Stimulated activated CD4-positive, alpha-beta T cell treated with anti-CD3 and anti-CD28 coated beads, Interleukin-4, amount 100 ng/mL, for 1 hour (primary cell): ENCODE measurements around the gene SLC12A8.
"Not testable (repeated sequence)": the region's sequence is repeated elsewhere in the genome, so short reads cannot be mapped to it uniquely, and the experiment has no call there.

ENCODE experiments used
- DNase-seq: peaks from one replicate; pipeline ENCODE4 v3.0.0-alpha.2; 2020

SLC12A8 gene

DNA sequence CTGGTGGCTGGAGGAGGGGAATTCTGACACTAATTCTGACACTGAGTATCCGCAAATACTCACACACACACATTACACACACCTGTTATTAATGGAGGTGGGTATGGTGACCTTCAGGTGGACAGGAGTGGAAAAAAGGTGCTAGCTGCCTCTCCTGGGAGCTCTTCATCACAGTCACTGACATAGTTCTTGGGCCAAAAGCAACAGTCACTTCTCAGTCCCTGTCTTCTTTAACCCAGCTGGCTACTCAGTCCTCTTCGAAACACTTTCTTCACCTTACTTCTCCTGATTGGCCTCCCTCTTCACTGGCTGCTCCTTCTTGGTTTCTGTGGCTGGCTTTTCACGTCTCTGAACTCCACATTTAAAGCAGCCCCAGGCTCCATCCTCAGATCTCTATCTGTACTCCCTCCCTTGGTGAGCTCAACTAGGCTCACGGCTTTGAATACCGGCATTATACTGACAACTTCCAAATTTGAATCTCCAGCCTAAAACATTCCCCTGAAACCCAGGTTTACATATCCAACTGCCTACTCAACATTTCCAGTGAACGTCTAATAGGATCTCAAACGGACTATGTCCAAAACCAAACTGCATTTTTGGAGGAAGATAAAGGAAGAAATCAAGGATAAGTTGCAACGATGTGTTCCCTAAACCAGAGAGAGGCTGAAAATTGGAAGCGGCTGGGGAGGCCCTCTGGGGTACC is 103.6 kb downstream of the SLC12A8 start:
- no peak for DNase-seq

- DNase-seq: no peak
Measured at GRCh38 chr3:125107861-125108567, 104.5 kb downstream of the SLC12A8 start.

DNA sequence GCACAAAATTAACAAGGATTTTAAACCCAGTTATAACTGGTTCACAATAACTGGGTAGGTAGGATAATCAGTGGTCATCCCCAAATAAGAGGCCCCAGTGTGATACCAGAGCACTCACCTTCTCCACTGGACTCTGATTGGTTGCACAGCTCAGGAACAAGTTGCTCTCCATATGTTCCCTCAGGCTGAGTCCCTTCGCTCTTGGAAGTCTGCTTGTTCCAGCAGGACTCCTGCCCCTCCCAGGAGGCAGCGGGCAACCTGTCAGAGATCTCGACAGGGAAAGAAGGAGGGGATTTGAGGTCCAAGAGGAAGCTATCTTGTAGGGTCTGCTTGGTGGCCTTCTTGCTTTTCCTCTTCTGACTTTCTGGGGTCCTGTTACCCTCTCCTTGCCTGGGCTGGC is 105.2 kb downstream of the SLC12A8 start:
- no peak for DNase-seq

GRCh38 chr3:125105116-125105515 is 107.4 kb downstream of the SLC12A8 start:
- DNase-seq: no peak

- DNase-seq: no peak
Measured at GRCh38 chr3:125104639-125105038, 107.9 kb downstream of the SLC12A8 start.

GRCh38 chr3:125103406-125103805 is 109.1 kb downstream of the SLC12A8 start:
- DNase-seq: no peak

DNA sequence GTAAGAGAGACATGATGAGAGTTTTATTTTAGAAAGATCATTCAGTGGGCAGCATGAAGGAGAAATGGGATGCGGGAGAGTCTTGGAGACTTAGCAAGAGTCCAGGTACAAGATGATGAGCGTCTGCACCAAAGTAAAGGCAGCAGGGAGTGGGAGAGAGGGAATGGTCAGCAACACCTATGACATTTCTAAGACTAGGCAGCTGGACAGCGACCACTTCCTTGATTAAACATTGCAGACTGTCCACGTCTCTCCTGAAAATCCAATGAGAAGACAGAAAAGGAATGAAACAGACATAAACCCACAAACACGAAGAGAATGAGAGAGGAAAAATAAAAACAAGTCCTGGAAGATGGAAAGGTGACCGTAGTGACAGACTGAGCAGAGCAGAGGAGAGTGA is 110.1 kb downstream of the SLC12A8 start:
- DNase-seq: no peak

DNA sequence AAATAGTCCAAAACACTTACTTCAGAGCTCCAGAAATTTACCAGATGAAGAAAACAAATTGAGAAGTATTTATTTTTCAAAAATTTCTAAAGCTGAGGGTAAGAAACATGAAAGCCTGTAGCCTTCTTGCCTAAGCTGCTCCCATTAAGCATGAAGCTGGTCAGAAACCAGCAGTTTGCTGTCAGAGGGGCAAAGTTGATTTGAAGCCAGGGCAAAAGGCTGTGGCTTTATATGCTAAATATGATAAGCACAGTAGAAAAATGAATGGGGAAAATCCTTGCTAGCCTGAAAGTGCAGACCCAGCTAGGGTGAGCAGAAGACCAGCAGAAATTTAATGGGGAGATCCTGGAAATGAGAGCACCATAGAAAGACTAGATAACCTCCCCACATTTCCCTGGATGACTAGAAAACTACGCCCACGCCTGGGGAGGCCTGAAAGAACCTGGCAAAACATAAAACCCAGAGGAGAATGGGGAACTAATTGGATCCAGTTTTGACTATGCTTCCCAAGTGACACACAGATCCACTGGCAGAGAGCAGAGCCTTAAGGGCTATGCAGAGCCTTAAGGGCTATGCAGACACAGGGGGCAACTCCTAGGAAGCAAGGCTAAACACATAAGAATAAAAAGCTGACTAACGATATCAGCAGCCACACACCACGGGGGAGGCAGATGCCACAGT is 113.8 kb downstream of the SLC12A8 start:
- no peak for DNase-seq

- no peak for DNase-seq
Measured at GRCh38 chr3:125090649-125091048, 121.9 kb downstream of the SLC12A8 start.

DNA sequence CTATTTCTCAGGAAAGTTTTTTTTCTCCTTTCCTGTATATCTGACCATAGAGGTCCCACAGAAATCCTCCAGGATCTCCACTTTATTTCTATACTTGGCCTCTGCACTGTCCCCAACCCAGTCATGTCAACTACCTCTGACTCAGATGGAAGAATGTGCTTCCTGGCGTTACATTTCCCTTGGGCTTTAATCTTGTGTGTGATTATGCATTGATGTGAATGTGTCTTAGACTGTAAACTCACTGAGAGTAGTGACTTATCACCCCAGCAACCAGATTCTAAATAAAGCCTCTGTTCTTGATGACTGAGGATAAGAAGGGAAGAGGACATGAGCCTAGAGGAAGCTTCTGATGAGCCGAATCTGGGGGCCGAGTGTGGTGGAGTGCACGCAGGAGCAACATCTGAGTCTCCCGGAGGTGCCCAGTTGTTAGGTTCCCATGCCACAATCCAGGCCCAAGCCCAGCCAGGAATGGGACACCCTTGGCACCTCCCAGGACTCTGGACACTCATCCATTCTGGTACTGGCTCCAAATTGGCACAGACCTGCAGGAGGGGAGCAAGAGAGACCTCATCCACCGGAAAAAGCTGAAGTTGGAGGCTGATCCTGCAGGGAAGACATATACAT is 124.7 kb downstream of the SLC12A8 start:
- no peak for DNase-seq

- no peak for DNase-seq
Measured at GRCh38 chr3:125085166-125085565, 127.4 kb downstream of the SLC12A8 start.

- no peak for DNase-seq
Measured at GRCh38 chr3:125083776-125084175, 128.8 kb downstream of the SLC12A8 start.

- not testable (repeated sequence) for DNase-seq
Measured at GRCh38 chr3:125082339-125082738, 130.2 kb downstream of the SLC12A8 start.

- no peak for DNase-seq
Measured at GRCh38 chr3:125080077-125080476, 132.5 kb downstream of the SLC12A8 start.

- no peak for DNase-seq
Measured at GRCh38 chr3:125079675-125080045, 132.9 kb downstream of the SLC12A8 start.

- DNase-seq: no peak
Measured at GRCh38 chr3:125078951-125079674, 133.4 kb downstream of the SLC12A8 start.

GRCh38 chr3:125077864-125078263 is 134.7 kb downstream of the SLC12A8 start:
- DNase-seq: no peak

DNA sequence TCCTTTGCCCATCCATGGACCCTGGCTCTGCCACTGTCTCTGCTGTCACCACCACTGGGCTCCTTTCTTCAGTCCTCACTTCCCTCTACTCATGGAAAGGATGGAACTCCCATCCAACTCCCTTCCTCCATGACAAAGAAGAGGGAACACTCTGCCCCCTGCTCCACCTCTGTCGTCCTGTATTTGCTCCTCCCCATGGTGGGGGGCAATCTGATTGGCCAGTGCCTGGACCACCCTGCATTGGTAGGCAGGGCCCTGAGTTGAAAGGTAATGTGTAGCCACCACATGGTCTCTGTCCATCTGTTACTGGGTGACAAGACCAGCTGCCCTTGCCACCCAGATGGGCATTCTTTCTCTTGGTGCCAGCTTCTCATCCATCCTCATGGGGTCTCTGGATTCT is 136.1 kb downstream of the SLC12A8 start:
- DNase-seq: no peak

GRCh38 chr3:125075738-125076137 is 136.8 kb downstream of the SLC12A8 start:
- no peak for DNase-seq

GRCh38 chr3:125073390-125073905 is 139.1 kb downstream of the SLC12A8 start:
- DNase-seq: no peak

GRCh38 chr3:125072749-125073389 is 139.7 kb downstream of the SLC12A8 start:
- no peak for DNase-seq

- DNase-seq: no peak
Measured at GRCh38 chr3:125072301-125072700, 140.2 kb downstream of the SLC12A8 start.
